DMS114 treated with DMSO at 0.1 percent for 48 hours (cell line): Measurements from ENCODE around the gene BTBD17.
"Not testable (repeated sequence)": the region's sequence is repeated elsewhere in the genome, so short reads cannot be mapped to it uniquely, and the experiment has no call there.

ENCODE experiments used
- DNase-seq: peaks from one replicate; lab custom pipeline; 2025; ENCODE audit not compliant: unreplicated experiment; lab: John Stamatoyannopoulos, UW

BTBD17 gene, protein sequence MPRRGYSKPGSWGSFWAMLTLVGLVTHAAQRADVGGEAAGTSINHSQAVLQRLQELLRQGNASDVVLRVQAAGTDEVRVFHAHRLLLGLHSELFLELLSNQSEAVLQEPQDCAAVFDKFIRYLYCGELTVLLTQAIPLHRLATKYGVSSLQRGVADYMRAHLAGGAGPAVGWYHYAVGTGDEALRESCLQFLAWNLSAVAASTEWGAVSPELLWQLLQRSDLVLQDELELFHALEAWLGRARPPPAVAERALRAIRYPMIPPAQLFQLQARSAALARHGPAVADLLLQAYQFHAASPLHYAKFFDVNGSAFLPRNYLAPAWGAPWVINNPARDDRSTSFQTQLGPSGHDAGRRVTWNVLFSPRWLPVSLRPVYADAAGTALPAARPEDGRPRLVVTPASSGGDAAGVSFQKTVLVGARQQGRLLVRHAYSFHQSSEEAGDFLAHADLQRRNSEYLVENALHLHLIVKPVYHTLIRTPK

GRCh38 chr17:74361230-74362068 is at the start of gene BTBD17:
BTBD17 (minus strand) TSS chr17:74361868; CDS start chr17:74361819, 49 bp downstream.
- DNase-seq: no peak

GRCh38 chr17:74410001-74410443 is 48.4 kb upstream of the BTBD17 start:
- DNase-seq: no peak

DNA sequence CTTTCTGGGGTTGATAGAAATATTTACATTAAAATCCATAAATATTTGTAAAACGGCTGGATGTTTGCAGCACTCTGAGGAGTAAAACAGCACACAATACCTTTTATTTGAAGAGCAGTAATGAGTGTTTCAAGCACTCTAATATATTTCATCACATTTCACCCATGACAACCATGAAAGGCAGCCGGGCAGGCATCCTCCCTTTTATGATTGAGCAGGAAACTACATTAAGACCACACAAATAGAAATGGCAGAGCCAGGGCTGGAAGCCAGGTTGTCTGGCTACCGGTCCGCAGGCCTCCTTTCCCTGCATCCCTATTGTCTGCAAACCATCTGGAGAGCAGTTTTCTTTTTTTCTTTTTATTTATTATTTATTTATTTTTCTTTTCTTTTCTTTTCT is 47.1 kb upstream of the BTBD17 start:
- no peak for DNase-seq

DNA sequence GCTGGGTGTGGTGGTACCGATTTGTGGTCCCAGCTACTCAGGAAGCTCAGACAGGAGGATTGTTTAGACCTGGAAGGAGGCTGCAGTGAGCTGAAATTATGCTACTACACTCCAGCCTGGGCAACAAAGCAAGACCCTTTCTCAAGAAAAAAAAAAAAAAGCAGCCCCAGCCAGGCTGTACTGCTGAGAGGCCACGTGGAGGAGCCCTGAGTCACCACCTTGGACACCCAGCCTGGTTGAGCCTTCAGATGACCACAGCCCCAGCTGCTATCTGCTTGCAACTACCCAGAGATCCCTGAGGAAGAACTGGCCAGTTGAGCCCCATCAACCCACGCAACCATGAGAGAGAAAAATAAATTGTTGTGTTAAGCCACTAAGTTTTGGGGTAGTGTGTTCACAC is 46.6 kb upstream of the BTBD17 start:
- no peak for DNase-seq

DNA sequence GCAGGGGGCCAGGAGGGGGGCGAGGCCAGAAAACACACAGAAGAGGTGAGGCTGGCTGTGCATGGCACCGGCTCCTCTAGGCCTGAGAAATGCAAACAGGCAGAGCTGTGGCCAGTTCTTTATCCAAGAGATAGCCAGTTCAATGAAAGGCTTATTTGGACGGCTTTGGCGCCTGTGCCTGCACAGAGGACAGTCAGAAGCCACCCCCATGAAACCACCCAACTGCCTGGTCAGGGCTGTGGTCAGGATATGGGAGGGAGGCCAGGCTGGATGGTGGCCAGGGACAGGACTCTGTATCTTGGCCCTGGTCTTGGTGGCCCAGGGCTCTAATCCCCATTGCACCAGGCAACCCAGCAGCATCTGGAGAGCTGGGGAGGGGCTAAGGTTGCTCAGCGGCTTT is 45.7 kb upstream of the BTBD17 start:
- no peak for DNase-seq

DNA sequence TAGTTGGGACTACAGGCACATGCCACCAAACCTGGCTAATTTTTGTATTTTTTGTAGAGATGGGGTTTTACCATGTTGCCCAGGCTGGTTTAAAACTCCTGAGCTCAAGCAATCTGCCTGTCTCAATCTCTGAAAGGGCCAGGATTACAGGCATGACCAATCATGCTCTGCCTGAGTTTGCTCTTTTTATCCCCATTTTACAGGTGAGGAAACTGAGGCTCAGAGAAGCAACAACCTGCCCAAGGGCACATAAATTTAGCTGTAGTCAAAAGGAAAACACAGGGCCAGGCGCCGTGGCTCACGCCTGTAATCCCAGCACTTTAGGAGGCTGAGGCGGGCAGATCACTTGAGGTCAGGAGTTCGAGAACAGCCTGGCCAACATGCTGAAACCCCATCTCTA is 43.6 kb upstream of the BTBD17 start:
- not testable (repeated sequence) for DNase-seq

DNA sequence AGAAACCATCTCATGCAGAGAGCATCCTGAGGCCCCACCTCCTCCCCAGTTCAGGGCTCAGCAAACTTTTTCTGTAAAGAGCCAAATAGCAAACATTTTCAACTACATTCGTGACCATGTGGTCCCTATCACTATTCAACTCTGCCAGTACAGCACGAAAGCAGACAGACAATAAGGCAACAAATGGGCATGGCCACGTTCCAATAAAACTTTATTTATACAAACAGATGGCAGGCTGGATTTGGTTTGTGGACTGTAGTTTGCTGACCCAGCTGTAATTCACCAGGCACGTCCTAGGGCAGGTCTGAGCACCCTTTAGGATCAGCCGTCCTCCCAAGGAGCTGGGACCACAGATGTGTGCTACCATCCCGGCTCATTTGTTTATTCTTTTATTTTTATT is 43.1 kb upstream of the BTBD17 start:
- DNase-seq: no peak

- no peak for DNase-seq
Observed at GRCh38 chr17:74404218-74404617, 42.5 kb upstream of the BTBD17 start.

DNA sequence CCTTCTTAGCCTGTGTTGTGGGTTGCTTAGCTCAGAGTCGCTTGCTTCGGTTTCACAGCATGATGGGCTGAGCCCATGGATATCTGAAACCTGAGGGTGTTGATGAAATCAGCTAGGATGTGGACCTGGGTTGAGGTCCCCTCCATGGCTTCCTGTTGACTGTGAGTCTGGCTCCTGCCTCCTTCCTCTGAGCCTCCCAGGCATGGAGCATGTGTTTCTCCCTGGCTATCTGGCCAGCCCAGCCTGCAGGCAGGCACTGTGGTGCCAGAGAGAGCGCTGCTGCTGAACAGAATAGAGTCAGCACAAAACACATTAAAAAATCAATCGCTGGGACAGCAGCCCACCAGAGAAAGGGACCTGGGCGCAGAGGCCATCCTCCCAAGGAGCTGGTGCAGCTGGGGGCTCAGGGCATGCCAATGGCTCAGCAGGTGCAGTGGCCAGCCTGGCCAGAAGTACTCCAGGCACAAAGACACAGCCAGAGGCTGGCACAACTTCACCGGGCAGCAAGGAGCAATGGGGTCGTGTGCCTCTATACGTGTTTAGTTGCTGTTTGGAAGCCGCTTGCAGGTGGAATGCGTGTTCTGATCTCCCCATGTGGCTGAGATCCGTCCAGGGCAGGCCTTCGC is 42.0 kb upstream of the BTBD17 start:
- DNase-seq: no peak

DNA sequence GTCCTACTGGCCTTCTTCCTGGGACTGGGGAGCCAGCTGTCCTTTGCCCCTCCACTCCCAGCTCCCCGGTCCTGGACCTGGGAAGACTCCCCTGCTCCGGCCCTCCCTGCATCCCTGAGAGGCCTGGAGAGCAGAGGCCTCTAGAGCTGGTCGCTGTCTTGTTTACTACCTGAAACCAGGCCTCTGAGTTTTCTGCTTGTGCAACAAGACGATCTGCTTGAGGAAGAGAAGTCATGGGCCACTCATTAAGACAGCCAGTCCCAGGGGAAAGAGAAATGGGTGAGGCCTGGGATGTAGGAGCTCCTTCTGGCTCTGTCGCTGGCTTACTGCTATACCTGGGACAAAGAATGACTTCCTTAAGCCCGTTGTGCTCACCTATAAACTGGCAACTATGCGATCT is 40.4 kb upstream of the BTBD17 start:
- DNase-seq: no peak

DNA sequence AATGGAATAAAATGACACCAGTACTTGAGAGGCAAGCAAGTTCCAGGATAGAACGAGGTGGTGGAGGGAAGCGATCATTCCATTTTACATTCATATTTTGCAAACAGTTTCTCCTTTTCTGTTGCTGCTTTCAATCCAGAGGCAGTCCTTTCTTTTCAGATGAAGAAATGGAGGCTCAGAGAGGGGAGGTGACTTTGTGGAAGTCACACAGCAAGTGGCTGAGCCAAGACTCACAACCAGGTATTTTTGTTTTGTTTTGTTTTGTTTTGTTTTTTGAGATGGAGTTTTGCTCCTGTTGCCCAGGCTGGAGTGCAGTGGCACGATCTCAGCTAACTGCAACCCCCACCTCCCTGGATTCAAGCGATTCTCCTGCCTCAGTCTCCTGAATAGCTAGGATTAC is 34.9 kb upstream of the BTBD17 start:
- no peak for DNase-seq

DNA sequence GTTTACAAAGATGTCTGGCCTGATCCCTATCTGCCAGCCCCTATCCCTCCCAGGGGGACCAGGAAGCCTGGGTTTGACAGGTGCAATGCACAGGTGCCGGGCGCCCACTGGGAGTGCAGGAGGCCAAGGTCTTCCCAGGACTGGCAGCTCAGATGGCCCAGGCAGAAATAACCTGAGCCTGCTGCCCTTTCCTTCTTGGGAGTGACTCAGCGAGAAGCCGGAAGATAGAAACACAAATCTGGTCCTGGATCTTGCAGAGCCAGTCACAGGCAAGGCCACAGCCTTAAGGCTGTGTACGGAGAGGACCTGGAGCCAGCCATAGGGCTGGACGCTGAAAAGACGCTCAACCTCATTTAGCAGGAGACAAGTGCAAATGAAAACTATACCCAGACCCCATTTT is 33.3 kb upstream of the BTBD17 start:
- no peak for DNase-seq

DNA sequence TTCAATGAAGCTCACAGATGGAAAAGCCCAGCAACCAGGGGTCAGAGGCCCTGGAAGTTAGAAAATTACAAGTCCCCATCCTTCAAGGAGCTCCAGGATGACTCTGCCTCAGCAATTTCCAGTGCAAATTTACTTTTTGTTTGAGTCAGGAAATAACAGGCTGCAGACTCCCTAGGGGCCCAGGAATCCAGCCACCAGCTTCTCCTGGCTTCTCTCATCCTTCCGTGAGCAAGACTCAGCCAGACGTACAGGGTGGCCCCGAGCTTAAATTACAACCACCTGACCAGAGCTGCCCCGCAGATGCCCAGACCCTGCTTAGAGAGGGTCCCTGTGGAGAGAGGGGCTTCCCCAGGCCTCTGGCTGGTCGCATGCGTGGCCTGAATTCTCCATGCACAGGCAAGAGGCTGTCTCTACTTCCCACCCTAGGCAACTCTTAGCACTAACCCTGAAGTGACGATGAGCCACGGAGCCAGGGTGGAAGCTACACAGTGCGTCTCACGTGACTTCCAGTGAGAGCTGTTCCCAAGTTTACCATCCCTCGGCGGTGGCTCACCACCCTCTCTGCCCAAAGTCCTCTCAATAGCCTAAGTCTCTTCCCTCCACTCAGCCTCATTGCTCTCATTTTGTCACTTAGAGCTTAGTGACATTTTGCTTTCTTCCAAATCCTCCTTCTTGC is 32.7 kb upstream of the BTBD17 start:
- no peak for DNase-seq

DNA sequence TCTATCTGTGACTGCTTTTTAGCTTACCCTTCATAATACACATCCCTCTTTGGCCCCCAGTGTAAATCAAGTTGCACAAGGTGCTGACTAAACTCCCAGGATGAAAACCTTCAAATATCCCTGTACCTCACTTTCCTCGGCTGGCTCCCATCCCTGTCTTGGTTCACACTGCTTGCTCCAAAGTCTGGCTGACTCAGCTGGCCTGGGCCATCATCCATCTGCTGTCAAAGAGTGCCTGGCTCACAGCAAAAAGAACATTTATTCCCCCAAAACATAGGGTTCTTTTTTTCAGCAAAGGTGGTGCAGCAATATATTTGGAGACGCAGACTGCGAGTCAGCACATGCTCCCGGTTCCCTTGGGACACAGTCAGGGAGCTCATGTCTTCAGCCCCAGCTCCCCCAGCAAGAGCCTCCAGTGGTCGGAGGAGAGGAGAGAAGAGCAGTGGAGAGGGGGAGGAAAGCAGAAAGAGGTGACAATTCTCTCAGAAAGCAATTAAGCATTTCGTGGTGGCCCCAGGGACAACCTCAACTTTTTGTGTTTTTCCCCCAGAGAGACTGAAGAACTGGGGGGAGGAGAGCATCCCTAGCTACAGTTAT is 31.8 kb upstream of the BTBD17 start:
- no peak for DNase-seq

DNA sequence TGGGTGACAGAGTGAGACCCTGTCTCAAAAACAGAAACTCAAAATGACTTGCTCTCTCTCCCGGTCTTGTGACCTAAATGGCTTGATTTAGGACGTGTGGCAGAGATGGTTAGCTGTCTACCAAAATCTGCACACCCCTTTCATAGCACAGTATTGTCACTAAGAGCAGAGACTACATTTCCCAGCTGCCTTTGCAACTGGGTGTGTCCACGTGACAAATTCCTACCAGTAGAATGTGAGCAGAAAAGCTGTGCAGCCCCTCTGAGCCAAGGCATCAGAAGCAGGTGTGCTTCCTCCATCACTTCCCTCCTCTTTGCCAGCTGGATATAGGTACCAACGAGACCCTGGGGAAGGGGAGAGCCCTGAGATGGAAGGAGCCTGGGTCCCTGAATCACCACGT is 31.2 kb upstream of the BTBD17 start:
- no peak for DNase-seq

GRCh38 chr17:74391771-74392170 is 30.1 kb upstream of the BTBD17 start:
- DNase-seq: no peak

GRCh38 chr17:74390680-74391653 is 29.3 kb upstream of the BTBD17 start:
- no peak for DNase-seq

- DNase-seq: no peak
Observed at GRCh38 chr17:74389937-74390679, 28.4 kb upstream of the BTBD17 start.
